ENCODE data around the gene PLIN3.

DNA sequence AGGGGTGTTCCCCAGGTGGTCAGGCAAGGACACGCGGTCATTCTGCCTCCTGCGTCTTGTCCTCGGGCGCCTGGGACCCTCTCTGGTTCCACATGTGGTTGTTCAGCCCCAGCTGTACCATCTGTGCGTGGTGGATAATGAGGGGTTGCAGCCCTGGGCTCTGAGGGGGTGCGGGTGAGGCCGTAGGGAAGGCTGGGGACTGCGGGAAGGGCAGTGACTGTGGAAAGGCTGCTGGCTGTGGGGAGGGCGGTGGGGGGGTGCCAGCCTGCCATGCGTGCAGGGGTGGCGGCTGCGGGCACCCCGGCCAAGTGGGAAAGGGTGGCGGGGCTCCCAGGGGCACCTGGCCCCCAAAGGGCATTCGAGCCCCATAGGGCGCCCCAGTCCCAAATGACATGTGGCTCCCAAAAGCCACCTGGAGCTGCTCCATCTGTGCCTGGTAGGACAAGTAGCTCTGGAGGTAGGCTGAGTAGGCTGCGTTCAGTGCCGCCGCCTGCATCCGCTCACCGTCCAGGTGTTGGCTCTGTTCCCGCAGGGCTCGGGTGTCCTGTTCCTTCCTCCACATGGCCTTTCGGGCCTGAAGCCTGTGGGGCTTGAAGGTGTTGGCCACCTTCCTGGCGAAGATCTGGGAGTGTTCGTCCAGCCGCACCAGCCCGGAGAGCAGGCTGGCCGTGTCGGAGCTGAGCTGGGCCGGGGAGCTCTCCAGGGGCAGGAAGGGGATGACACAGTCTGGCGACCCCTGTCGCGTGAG is 51.1 kb downstream of the PLIN3 start:
- TF ChIP-seq, protein P1, sequence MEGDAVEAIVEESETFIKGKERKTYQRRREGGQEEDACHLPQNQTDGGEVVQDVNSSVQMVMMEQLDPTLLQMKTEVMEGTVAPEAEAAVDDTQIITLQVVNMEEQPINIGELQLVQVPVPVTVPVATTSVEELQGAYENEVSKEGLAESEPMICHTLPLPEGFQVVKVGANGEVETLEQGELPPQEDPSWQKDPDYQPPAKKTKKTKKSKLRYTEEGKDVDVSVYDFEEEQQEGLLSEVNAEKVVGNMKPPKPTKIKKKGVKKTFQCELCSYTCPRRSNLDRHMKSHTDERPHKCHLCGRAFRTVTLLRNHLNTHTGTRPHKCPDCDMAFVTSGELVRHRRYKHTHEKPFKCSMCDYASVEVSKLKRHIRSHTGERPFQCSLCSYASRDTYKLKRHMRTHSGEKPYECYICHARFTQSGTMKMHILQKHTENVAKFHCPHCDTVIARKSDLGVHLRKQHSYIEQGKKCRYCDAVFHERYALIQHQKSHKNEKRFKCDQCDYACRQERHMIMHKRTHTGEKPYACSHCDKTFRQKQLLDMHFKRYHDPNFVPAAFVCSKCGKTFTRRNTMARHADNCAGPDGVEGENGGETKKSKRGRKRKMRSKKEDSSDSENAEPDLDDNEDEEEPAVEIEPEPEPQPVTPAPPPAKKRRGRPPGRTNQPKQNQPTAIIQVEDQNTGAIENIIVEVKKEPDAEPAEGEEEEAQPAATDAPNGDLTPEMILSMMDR (IDR thresholded peaks at IDR 0.05): no peak
- TF ChIP-seq POLR2A (IDR thresholded peaks at IDR 0.05): no peak

All from prostate gland (tissue), 2 donors.